ENCODE data around the gene ATP1B1.

Gene ATP1B1

GRCh38 chr1:169180174-169180573 lies 73.7 kb downstream of the ATP1B1 start:
- H3K9ac ChIP-seq (ENCODE audit: low read length), result no peak overlapping the region
- H3F3A ChIP-seq (ENCODE audit: insufficient read depth), result no peaks in the 10 kb centered on the region
- no peak overlapping the region for H3K27ac ChIP-seq (ENCODE audit: low read depth, low read length)
- H3K79me2 ChIP-seq (ENCODE audit: insufficient read depth, low read length), result no peaks in the 10 kb centered on the region
- TF ChIP-seq, protein P1, sequence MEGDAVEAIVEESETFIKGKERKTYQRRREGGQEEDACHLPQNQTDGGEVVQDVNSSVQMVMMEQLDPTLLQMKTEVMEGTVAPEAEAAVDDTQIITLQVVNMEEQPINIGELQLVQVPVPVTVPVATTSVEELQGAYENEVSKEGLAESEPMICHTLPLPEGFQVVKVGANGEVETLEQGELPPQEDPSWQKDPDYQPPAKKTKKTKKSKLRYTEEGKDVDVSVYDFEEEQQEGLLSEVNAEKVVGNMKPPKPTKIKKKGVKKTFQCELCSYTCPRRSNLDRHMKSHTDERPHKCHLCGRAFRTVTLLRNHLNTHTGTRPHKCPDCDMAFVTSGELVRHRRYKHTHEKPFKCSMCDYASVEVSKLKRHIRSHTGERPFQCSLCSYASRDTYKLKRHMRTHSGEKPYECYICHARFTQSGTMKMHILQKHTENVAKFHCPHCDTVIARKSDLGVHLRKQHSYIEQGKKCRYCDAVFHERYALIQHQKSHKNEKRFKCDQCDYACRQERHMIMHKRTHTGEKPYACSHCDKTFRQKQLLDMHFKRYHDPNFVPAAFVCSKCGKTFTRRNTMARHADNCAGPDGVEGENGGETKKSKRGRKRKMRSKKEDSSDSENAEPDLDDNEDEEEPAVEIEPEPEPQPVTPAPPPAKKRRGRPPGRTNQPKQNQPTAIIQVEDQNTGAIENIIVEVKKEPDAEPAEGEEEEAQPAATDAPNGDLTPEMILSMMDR (IDR thresholded peaks at IDR 0.05; ENCODE audit: insufficient read depth, low read length, poor library complexity, severe bottlenecking), result no peak
- TF ChIP-seq EZH2phosphoT487 (conservative IDR thresholded peaks at IDR 0.05; ENCODE audit: low read length), result no peak
- H3K4me2 ChIP-seq (ENCODE audit: low read depth, low read length, poor library complexity, severe bottlenecking), result no peak overlapping the region
- H3K9me2 ChIP-seq (replicated peaks; ENCODE audit: insufficient read depth, low read length), result no peaks in the 10 kb centered on the region
- no peaks in the 10 kb centered on the region for H4K20me1 ChIP-seq (ENCODE audit: low read depth, low read length)
- no peaks in the 10 kb centered on the region for H3K36me3 ChIP-seq (ENCODE audit: low read length)
- no peaks in the 10 kb centered on the region for H3K27me3 ChIP-seq (ENCODE audit: low read length)
- no peak overlapping the region for H2AFZ ChIP-seq (ENCODE audit: low read depth, low read length, severe bottlenecking)
- H3K9me3 ChIP-seq (ENCODE audit: insufficient read depth, low read length), result no peaks in the 10 kb centered on the region
- no peak overlapping the region for H3K4me3 ChIP-seq (ENCODE audit: insufficient read depth, low read length, poor library complexity, severe bottlenecking)

All from SU-DHL-6 (cell line).